GM19035 (cell line): ENCODE measurements around the gene KCTD19.
A peak's percentile ranks its signal among the peaks of the same experiment; 100 is the strongest.

Source experiments
- ATAC-seq: cut with Tn5 transposase; IDR thresholded peaks from one replicate; pipeline ENCODE4 v1.9.1; 2021; ENCODE audit not compliant: unreplicated experiment

KCTD19 gene

DNA sequence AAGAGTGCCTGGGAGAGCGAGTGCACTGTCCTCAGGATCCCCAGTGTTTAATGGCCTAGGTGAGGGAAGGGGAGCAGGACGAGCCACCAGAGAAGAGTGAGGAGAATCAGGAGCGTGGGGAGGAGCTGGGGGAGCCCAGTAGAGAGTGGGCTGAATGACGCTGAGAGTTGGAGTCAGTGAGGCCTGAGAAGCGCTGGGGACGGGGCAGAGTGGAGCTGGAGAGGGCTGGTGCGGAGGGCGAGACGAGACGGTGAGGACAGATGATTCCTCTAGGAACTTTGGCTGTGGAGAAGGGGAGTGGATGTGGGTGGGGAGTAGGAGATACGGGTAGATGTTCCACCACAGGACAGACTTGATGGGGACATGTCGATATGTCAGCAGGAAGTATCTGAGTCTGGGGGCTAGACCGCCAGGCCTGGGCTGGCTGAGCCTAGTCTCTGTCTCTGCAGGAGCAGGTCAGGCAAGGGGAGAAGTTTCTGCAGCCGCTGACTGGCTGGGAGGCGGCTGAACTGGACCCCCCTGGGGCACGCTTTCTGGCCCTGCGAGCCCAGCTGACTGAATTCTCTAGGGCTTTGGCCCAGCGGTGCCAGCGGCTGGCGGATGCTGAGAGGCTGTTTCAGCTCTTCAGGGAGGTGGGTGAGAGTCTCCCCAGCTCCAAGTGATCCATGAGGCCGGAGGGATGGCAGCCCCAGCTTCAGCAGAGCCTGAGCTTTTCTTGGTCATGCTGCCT lies 42.5 kb downstream of the KCTD19 start:
- ATAC-seq, result no peak

DNA sequence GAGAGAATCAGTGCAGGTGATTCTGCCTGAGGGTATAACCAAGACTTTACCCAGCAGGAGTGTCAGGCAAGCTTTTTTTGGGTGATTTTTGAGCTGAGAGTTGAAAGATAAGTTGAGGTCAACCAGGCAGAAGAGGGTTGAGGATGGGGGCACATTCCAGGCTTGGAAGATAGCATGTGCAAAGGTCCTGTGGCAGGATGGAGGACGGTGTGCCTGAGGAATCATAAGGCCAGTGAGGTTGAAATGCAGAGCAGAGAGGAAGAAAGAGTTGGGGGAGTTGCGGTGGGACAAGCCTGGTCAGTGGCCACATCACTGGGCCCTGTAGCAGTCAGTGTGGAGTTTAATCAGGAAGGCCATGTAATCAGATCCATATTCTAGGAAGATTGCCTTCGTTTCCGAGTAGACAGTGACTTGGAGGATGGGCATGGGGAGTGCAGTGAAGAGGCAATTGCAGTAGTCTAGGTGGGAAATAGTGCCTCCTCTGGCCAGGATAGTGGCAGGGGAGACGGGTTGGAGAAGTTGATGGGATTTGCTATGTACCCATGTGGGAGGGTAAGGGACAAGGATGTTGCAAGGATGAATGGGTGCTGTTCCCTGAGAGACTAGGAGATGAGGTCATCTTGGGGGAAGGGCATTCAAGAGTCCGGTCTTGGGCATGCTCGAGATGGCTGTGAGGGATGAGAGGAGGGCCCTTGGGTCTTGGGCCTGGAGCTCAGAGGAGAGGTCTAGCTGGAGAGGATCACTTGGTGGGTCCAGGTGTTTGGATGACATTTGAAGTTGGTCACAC lies 43.3 kb downstream of the KCTD19 start:
- no peak for ATAC-seq

DNA sequence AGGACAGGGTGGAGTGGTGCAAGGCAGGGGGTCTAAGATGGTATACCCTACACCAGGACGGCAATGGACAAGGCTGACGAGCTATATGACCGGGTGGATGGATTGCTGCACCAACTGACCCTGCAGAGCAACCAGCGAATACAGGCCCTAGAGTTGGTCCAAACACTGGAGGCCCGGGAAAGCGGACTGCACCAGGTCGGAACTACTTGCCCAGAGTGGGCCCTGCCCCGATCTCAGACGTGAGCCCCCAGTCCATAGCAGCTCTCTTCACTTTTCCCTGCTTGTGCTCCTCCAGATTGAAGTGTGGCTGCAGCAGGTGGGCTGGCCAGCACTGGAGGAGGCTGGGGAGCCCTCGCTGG lies 44.1 kb downstream of the KCTD19 start:
- ATAC-seq, result no peak

DNA sequence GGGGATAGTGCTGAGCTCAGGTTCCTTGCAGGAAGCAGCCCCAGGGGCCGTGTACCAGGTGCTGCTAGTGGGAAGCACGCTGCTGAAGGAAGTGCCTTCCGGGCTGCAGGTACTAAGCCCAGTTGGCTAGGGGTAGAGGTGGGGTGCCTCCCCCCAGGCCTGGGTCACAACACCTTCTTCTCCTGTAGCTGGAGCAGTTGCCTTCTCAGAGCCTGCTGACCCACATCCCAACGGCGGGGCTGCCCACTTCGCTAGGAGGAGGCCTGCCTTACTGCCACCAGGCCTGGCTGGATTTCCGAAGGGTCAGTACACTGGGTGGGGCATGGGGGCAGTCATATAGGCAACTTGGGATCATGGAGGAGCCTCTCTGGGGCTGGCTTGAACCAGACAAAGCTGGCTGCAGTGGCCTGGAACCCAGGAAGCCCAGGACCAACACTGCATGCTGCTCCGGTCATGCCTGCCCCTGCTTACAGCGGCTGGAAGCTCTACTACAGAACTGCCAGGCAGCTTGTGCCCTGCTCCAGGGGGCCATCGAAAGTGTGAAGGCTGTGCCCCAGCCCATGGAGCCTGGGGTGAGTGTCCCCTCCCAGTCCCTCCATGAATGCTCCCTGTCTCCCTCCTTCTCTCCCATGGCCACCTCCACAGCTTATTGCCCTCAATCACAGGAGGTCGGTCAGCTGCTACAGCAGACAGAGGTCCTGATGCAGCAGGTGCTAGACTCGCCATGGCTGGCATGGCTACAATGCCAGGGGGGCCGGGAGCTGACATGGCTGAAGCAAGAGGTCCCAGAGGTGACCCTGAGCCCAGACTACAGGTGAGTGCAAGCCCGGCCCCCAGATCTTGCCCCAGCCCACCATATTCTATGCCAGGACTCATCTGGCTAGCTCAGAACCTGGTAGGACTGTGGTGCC lies 44.8 kb downstream of the KCTD19 start:
- ATAC-seq, result no peak

DNA sequence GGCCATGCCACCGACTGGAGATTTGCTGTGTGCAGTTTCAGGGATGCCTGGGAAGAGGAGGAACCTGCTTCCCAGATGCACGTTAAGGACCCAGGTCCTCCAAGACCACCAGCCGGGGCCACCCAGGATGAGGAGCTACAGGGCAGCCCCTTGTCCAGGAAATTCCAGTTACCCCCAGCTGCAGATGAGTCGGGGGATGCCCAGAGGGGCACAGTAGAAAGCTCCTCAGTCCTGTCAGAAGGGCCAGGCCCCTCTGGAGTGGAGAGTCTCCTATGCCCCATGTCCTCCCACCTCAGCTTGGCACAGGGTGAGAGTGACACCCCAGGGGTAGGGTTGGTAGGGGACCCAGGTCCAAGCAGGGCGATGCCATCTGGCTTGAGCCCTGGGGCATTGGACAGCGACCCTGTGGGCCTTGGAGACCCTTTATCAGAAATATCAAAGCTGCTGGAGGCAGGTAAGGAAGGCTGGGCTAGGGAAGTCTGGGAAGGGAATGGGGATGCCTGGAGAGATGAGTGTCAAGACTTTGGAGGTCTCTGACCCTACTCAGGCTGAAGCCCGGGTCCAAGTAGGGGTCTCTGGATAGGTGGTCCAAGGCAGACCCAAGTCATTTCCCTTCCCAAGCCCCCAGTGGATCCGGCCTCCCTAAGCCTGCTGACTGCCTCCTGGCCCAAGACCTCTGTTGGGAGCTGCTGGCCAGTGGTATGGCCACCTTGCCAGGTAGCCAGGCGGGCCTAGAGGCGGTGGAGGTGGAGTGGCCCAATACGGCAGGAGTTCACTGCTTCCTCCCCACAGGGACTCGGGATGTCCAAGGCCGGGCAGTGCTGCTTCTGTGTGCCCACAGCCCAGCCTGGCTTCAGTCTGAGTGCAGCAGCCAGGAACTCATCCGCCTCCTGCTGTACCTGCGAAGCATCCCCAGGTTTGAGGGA lies 46.2 kb downstream of the KCTD19 start:
- ATAC-seq, result no peak

DNA sequence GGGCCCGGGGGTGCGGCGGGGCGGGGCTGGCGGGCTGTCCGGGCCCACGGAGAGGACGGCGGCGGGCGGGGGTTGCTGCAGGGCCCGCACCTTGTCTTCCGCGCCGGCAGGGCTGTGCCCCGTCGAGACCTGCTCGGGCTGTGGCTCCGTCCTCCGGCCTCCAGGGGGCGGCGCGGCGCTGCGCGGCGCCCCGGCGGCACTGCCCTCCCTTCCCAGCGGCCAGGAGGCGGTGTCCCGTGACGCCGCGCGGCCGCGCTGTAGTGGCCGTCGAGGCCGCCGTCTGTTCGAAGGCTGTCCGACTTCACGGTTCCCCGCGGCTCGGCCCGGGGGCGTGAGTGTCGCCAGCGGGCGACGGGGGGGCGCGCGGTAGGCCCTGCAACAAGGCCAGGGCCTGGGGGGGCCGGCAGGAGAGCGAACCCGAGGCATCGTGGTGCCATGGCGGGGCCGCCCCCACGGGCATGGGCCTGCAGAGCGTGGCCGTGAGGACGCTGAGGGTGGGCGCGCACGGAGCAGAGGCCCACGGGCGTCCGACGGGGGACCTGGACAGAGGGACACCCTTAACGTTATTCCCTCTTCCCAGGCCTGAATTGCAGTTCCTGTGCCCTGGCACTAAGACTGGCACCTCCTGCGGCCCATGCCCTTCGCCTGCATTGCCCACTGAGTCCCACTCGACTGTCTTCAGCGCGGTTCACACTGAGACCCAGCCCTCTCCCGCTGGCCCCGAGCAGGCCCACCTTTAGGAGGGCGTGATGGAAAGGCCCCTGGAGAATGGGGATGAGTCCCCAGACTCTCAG lies 47.0 kb downstream of the KCTD19 start, which contains the start of gene PLEKHG4:
Gene PLEKHG4, plus strand, starts transcription at position 237 of the 794 bp plus-strand sequence. Its CDS starts 513 bp downstream, at position 750.
- peak; percentile 77 for ATAC-seq

DNA sequence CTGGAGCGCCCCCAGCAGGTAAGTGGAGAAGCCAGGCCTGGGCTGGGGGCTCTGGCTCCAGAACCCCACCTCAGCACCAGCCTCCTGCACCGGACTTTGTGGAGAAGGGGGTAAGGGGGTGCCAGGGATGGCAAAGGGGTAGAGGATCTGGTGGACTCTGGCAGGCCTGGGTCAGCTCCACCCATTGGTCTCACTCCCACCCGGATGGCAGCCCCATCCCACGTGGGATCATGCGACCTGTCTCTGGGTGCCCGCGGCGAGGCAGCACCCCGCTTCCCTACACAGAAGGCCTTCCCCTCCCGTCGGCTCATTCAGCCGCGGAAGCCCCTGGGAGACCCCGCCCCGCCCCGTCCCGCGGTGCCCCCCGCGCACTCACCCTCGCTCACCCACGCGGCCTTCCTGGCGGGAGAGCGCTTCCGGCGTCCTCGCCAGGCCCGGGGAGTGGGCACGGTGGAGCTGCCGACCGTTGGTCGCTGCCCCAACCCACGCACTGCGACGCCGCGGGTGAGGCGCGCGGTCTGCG lies 47.7 kb downstream of the KCTD19 start:
- peak; percentile 48 for ATAC-seq

DNA sequence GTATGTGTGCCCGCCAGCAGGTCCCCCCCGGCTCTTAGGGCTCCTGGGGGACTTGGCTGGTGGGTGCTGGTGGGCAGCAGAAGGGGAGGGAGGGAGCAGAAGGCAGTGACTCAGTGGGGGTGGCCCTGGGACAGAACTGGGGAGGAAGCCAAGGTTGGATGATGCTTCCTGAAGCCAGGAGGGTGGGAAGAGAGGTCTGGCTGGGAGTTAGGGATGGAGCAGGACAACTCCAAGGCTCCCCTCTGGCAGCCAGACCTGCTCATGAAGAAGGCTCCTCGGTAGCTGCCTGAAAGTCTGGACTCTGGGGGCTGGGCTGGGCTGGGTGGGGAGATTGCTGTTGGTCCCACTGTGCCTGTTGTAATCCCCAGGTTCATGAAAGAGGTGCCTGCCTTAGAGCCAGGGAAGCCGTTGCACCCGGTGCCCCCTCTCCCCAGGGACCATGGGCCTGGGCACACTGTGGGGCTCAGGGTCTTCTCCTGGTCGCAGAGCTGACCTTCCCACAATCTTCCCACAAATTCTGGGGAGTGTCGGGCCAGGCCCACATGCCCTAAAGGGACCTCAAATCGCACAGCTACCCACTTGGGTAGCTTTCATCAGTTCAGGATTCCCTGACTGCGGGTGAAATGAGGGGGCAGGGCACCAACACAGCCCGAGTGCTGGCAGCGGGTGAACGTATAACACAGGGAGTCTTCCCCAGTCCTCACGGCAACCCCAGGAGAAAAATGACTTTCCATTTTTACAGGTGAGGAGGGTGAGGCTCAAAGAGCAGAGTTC lies 48.4 kb downstream of the KCTD19 start:
- no peak for ATAC-seq

DNA sequence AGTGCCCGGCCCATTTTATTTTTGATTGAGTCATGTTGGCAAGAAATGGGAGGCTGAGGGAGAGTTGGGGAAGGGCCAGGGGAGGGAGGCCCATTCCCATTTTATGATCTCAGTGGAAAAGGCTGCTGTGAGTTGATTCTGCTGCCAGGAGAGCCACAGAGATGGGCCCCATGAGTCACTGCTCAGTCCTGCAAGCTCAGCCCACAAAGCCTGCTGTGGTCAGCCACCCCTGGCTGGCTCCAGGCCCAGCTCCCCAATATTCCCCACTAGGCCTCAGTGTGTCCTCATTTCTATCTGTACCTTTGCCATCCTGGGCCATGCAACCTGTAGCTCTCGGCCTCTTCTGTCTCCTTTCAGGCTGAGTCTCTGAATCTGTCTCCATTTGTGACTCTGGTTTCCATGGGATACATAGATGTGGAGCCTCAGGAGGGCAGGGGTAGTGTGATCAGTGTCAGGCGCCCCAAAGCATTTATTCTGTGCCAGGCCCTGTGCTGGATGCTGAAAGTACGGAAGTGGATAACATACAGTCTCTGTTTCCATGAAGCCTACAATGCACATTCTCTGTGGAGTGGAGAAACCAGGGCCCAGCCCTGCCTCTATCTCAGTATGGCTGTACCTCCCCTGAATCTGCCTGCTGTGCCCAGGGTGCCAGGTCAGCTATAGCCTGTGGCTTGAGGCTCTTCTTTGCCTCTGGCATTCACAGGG lies 49.1 kb downstream of the KCTD19 start:
- ATAC-seq, result no peak

DNA sequence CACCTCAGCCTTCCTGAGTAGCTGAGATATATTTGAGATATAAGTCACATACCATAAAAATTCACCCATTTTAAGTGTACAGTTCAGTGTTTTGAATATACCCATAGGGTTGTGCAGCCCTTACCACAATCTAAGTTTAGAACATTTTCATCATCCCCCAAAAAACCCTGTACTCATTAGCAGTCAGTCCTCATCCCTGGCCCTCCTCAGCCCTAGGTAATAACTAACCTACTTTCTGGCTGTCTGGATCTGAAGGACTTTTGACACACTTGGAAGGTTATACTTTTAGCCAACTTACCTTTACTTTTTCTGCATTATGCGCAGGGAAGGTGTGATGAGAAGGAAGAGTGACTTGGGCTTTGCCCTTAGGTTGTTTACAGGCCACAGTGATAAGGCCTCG lies 51.2 kb downstream of the KCTD19 start:
- no peak for ATAC-seq

DNA sequence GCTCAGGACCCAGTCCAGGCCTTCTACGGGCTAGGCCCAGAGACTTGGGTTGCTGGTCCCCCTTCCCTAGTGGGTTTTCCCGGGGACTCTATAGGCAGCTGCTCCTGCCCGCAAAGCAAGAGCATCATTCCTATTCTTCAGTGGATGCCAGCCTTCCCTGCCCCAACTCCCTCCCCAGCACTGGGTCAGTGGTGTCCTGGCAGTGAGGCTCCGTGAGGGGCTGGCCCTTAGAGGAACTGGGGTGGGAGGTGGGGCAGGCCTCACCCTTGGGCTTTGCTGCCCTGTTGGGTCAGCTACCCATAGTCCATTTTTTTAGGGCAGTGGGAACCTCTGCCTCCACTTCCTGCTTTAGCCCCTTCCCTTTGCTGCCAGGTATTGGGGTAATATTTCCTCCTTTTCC lies 55.1 kb downstream of the KCTD19 start:
- ATAC-seq, result no peak

DNA sequence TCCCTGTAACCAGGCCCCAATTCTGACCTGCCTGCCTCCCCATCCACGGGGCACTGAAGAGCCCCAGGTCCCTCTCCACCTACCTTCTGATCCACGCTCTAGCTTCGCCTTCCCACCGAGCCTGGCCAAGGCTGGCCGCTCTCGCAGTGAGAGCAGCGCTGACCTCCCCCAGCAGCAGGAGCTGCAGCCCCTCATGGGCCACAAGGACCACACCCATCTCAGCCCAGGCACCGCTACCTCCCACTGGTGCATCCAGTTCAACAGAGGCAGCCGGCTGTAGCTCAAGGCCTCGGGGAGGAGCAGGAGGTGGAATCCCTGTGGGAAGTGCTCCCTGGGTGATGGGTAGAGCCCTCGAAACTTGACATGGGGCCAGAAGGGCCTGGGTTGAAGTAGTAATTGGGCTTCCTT lies 55.6 kb downstream of the KCTD19 start:
- ATAC-seq, result no peak

DNA sequence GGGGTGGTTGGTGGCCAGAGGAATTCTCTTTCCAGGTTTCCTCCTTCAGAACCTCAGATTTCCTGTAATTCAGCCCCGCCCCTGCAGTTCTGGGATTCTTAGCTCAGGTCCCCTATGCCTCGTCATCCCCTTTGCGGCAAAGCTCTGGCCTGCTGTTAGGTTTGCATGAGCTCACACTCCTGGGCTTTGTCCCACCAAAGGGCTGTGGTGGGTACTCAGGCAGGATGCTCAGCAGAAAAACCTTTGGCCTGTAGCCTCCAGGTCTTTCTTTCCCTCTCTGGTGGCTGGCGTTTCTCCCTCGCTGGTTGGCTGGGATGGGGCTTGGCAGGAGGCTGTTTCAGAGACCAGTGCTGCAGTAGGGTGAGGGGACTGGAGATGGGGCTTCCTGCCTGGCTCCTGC lies 56.8 kb downstream of the KCTD19 start:
- ATAC-seq, result no peak

DNA sequence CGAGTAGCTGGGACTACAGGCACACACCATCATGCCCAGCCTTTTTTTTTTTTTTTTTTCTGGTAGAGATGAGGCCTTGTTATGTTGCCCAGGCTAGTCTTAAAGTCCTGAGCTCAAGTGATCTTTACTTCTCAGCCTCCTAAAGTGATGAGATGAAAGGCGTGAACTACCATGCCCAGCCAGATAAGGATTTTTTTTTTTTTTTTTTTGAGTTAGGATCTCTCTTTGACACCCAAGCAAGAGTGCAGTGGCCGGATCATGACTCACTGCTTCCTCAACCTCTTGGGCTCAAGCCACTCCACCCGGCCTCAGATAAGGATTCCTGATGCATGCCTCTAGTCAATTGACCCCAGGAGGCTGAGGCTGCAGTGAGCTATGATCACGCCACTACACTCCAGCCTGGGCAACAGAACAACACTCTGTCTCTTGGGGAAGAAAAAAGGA lies 58.4 kb downstream of the KCTD19 start:
- ATAC-seq, result no peak

DNA sequence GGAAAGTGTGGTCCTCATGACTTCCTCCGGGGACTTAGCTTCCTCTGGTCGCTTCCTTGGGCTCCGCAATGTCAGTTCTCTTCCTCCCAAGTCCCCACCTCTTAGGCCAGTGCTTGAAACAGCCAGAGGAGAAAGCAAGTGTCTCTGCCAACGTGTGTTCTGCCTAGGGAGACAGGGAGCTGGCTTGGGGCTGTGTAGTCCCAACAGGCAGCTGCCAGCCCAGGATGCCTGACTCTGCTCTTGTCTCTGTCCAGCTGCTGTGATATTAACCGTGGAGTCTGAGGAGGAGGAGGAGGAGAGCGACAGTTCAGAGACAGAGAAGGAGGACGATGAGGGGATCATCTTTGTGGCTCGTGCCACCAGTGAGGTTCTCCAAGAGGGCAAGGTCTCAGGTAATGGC lies 60.7 kb downstream of the KCTD19 start:
- no peak for ATAC-seq

DNA sequence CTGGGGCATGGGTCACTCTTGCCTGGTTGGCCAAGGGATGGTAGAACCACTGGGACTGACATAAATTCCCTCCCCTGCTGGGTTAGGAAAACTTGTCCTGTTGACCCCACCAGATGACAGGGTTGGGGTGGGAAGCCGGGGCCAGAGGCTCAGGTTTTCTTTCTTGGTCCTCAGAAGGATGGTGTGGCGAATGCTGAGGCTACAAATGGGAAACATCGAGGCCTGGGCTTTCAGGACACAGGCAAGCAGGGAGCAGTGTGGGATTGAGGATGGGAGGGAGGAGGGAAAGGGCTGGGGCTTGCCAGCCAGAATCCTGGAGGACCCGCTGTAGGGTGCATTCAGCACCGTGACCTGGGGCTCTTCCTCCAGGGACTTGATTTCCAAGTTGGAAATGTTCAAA lies 61.7 kb downstream of the KCTD19 start:
- ATAC-seq, result no peak

DNA sequence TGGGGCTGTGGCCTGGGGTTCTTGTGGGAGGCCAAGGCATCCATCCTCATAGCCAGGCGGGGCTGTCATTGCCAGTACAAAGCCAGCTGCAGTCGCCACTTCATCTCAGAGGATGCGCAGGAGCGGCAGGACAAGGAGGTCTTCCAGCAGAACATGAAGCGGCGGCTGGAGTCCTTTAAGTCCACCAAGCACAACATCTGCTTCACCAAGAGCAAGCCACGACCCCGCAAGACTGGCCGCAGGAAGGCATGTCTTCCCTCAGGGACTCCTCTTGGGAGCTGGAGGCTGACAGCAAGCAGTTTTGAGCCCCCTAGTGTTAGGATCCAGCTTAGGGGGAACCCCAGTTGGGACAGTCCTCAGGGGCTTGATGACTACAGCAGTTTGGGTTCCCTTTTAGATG lies 62.3 kb downstream of the KCTD19 start:
- ATAC-seq, result no peak

DNA sequence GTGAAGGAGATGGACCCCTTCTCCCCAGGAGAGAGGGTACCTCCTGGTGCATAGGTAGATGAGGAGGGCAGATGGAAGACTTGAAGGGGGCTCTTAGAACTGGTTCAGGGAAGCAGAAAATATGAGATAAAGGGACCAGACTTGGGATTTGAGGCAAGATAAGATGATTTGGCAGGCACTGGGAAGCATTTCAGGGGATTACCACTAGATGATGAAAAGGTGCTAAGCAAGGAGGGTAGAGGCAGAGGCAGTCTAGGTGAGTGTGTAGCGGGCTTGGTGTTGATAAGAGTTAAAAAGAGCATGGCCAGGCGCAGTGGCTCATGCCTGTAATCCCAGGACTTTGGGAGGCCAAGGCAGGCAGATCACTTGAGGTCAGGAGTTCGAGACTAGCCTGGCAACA lies 63.3 kb downstream of the KCTD19 start:
- ATAC-seq, result no peak
